Natural killer cell (primary cell): Measurements from ENCODE around the gene KRTAP10-11. TPM values are rescaled to one million over a fixed set of nuclear protein-coding genes. Genes with fewer than 3 reads are reported as not detected.
"Not testable (repeated sequence)": the region's sequence is repeated elsewhere in the genome, so short reads cannot be mapped to it uniquely, and the experiment has no call there.

Experiments
- ATAC-seq, 3 donors: fragments of 150-1000 bp in 2 of 3; fragments of 200-7000 bp in 1 of 3; cut with Tn5 transposase; 1 replicate in 1 of 3; 2 replicates in 2 of 3; pipeline ENCODE4 v1.10.0; 2021; ENCODE audit warnings: mild to moderate bottlenecking in 2 of 3, moderate library complexity in 2 of 3
- DNase-seq, 2 donors: peaks; one replicate each; pipeline versions ENCODE4 v3.0.0 to v3.0.0-alpha.2; 2013 to 2021; ENCODE audit warnings: mixed read lengths in 1 of 2
- H3K27ac ChIP-seq: one replicate; pipeline ENCODE4 v1.5.1; 2013; ENCODE audit warnings: mild to moderate bottlenecking, low read length
- H3K27me3 ChIP-seq: one replicate; pipeline ENCODE4 v1.6.1; 2013; ENCODE audit warnings: low read length; ENCODE audit not compliant: control insufficient read depth, insufficient read depth
- H3K36me3 ChIP-seq: one replicate; pipeline ENCODE4 v1.6.1; 2013; ENCODE audit warnings: low read length; ENCODE audit not compliant: control insufficient read depth, insufficient read depth
- H3K4me1 ChIP-seq: one replicate; pipeline ENCODE4 v1.6.1; 2013; ENCODE audit warnings: low read length; ENCODE audit not compliant: control insufficient read depth, insufficient read depth
- H3K4me3 ChIP-seq: one replicate; pipeline ENCODE4 v1.5.1; 2013; ENCODE audit warnings: low read length
- H3K9me3 ChIP-seq: one replicate; pipeline ENCODE4 v1.6.1; 2013; ENCODE audit warnings: low read length; ENCODE audit not compliant: control insufficient read depth, insufficient read depth
- H3K27ac Mint-ChIP-seq, 2 donors: one replicate each; pipeline ENCODE4 v1.8.0; 2022; ENCODE audit warnings: mild to moderate bottlenecking in 2 of 2, mixed read lengths in 2 of 2, moderate library complexity in 1 of 2
- H3K27me3 Mint-ChIP-seq, 2 donors: one replicate each; pipeline ENCODE4 v1.8.0; 2022; ENCODE audit warnings: low read depth in 2 of 2, mixed read lengths in 2 of 2
- H3K36me3 Mint-ChIP-seq: one replicate; pipeline ENCODE4 v1.8.0; 2022; ENCODE audit warnings: mixed read lengths
- H3K4me1 Mint-ChIP-seq, 2 donors: one replicate each; pipeline ENCODE4 v1.8.0; 2022; ENCODE audit warnings: mixed read lengths in 2 of 2
- H3K4me3 Mint-ChIP-seq: one replicate; pipeline ENCODE4 v1.8.0; 2022; ENCODE audit warnings: mild to moderate bottlenecking, moderate library complexity, mixed read lengths
- H3K9me3 Mint-ChIP-seq, 2 donors: one replicate each; pipeline ENCODE4 v1.8.0; 2022; ENCODE audit warnings: mixed read lengths in 2 of 2
- WGBS: methylation state at CpG from one replicate; pipeline ENCODE4 v1.1.7; 2013; ENCODE audit warnings: missing lambda C conversion rate; ENCODE audit not compliant: insufficient coverage; 5-methylcytosine and 5-hydroxymethylcytosine counted together
- intact Hi-C: fragments of 100-400 bp; cut with micrococcal nuclease; formaldehyde crosslinking; loops from one replicate; pipeline ENCODE4 v1.14.2; 2022
- total RNA-seq, 4 donors: library from RNA; stranded (reverse); fragments of 120-200 nt in 1 of 4; gene quantifications; one replicate each; pipeline versions ENCODE4 v1.2.3 to v1.2.4, GENCODE V29; 2013 to 2022
- TF ChIP-seq, protein P1 (sequence below): fragments of 200-600 bp; IDR thresholded peaks from one replicate; pipeline ENCODE4 v1.8.0; 2022; ENCODE audit warnings: antibody characterized with exemption

KRTAP10-11 gene
- total RNA-seq, 3 donors from 2014 or later (not counting 1 experiment from before 2014, with no cell fraction given), result not detected

DNA sequence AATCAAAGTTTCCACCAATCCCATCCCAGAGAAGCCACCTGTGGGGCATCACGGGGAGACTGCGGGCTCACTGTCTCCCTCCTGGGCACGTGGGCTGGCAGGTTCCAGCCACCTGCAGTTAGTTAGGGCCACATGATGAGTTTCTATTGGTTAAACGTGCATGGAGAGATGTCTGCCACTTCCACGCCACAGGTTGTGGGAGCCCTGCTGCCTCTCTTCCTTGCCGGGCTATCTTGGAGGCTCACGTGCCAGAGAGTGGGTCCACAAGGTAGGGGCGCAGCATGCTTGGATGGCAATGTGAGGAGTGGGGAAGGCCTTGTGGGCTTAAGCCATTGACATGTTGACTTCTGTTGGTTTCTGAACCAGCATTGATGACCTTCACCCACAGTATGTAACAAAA, 42.3 kb upstream of the KRTAP10-11 start:
- H3K9me3 ChIP-seq, result no peaks in the 10 kb centered on the region
- ATAC-seq (no peak), DNase-seq (no peak)
- intact Hi-C loops, result no loop called here
- Mint-ChIP-seq H3K27ac (no peak overlapping the region), H3K9me3 (peaks cover 1% of the 10 kb centered on the region in 2 donors), H3K4me3 (no peak overlapping the region), H3K36me3 (peaks cover 4% of the 10 kb centered on the region), H3K4me1 (no peaks in the 10 kb centered on the region), H3K27me3 (peaks cover 21 to 49% of the 10 kb centered on the region in 2 donors)
- no peak overlapping the region for H3K4me3 ChIP-seq
- no peak overlapping the region for H3K27ac ChIP-seq
- TF ChIP-seq, protein P1, sequence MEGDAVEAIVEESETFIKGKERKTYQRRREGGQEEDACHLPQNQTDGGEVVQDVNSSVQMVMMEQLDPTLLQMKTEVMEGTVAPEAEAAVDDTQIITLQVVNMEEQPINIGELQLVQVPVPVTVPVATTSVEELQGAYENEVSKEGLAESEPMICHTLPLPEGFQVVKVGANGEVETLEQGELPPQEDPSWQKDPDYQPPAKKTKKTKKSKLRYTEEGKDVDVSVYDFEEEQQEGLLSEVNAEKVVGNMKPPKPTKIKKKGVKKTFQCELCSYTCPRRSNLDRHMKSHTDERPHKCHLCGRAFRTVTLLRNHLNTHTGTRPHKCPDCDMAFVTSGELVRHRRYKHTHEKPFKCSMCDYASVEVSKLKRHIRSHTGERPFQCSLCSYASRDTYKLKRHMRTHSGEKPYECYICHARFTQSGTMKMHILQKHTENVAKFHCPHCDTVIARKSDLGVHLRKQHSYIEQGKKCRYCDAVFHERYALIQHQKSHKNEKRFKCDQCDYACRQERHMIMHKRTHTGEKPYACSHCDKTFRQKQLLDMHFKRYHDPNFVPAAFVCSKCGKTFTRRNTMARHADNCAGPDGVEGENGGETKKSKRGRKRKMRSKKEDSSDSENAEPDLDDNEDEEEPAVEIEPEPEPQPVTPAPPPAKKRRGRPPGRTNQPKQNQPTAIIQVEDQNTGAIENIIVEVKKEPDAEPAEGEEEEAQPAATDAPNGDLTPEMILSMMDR, result no peak
- H3K36me3 ChIP-seq, result no peaks in the 10 kb centered on the region
- no peaks in the 10 kb centered on the region for H3K4me1 ChIP-seq
- WGBS, result 86% methylated on average over 8 of the region's 8 CpGs
- H3K27me3 ChIP-seq, result no peaks in the 10 kb centered on the region

DNA sequence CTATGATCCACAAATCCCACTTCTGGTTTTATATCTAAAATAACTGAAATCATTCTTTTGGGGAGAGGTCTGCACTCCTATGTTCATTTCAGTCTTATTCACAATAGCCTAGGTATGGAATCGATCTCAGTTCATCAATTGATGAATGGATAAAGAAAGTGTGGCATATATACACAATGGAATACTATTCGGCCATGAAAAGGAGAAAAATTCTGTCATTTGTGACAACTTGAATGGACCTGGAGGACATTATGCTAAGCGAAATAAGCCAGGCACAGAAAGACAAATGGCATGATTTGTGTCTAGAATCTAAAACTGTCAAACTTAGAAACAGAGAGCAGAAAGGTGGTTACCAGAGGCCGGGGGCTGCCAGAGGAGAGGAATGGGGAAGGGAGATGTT, 39.7 kb upstream of the KRTAP10-11 start:
- Mint-ChIP-seq H3K27me3 (peaks cover 25 to 58% of the 10 kb centered on the region in 2 donors), H3K4me3 (no peak overlapping the region), H3K4me1 (no peaks in the 10 kb centered on the region), H3K36me3 (peaks cover 15% of the 10 kb centered on the region), H3K27ac (no peak overlapping the region), H3K9me3 (peaks cover 2 to 14% of the 10 kb centered on the region in 2 donors)
- Histone ChIP-seq H3K36me3 (no peaks in the 10 kb centered on the region), H3K27ac (no peak overlapping the region), H3K4me3 (no peak overlapping the region), H3K4me1 (no peaks in the 10 kb centered on the region), H3K27me3 (no peaks in the 10 kb centered on the region), H3K9me3 (peaks cover 21% of the 10 kb centered on the region)
- DNase-seq (no peak), ATAC-seq (no peak)
- 70% methylated on average over 3 of the region's 4 CpGs for WGBS
- TF ChIP-seq, protein P1, result no peak
- intact Hi-C loops, result no loop called here

DNA sequence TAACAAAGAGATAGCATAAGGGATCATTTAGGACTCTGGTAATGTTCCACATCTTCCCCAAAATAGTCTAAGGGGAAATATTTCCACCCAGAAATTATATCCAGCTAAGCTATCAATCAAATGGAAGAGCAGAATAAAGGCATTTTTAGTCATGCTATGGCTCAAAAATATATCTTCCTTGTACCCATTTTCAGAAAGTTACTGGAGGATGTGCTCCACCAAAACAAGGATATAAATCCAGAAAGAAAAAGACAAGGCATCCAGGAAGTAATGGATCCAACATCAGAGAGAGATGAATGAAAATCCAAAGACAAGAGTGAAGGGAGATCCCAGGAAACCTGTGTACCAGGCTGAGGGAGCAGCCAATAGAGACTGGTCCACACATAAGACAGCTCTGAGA, 37.0 kb upstream of the KRTAP10-11 start:
- Mint-ChIP-seq H3K27me3 (peaks cover 26 to 49% of the 10 kb centered on the region in 2 donors), H3K4me1 (peaks cover 0 to 12% of the 10 kb centered on the region in 2 donors), H3K36me3 (peaks cover 15% of the 10 kb centered on the region), H3K4me3 (no peak overlapping the region), H3K27ac (no peak overlapping the region), H3K9me3 (peaks cover 2 to 14% of the 10 kb centered on the region in 2 donors)
- TF ChIP-seq, protein P1, result no peak
- intact Hi-C loops, result no loop called here
- Histone ChIP-seq H3K4me1 (peaks cover 9% of the 10 kb centered on the region), H3K4me3 (no peak overlapping the region), H3K9me3 (peaks cover 27% of the 10 kb centered on the region), H3K27me3 (no peaks in the 10 kb centered on the region), H3K27ac (no peak overlapping the region), H3K36me3 (no peaks in the 10 kb centered on the region)
- DNase-seq, result no peak
- ATAC-seq, result no peak

DNA sequence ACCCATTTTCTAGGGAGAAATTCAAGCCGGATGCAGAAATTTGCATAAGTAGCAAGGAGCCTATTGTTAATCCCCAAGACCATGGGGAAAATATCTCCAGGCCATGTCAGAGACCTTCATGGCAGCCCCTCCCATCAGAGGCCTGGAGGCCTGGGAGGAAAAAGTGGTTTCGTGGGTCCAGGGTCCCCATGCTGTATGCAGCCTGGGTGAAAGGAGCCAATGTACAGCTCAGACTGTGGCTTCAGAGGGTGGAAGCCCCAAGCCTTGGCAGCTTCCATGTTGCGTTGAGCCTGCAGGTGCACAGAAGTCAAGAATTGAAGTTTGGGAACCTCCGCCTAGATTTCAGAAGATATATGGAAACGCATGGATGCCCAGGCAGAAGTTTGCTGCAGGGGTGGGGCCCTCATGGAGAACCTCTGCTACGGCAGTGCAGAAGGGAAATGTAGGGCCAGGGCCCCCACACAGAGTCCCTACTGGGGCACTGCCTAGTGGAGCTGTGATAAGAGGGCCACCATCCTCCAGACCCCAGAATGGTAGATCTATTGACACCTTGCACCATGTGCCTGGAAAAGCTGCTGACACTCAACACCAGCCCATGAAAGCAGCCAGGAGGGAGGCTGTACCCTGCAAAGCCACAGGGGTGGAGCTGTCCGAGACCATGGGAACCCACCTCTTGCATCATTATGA, 35.9 kb upstream of the KRTAP10-11 start:
- H3K27me3 Mint-ChIP-seq, result peaks cover 22 to 38% of the 10 kb centered on the region in 2 donors
- H3K27ac ChIP-seq, H3K4me3 ChIP-seq, H3K27me3 ChIP-seq, intact Hi-C loops, H3K27ac Mint-ChIP-seq, ATAC-seq, H3K4me1 ChIP-seq, H3K36me3 ChIP-seq, DNase-seq, H3K4me3 Mint-ChIP-seq: not testable (repeated sequence)
- peaks cover 0 to 12% of the 10 kb centered on the region in 2 donors for H3K4me1 Mint-ChIP-seq
- WGBS, result 96% methylated on average over 7 of the region's 7 CpGs
- peaks cover 2 to 14% of the 10 kb centered on the region in 2 donors for H3K9me3 Mint-ChIP-seq
- peaks cover 15% of the 10 kb centered on the region for H3K36me3 Mint-ChIP-seq
- peaks cover 27% of the 10 kb centered on the region for H3K9me3 ChIP-seq
